Tongue (tissue), 2 donors: ENCODE results near the gene EDEM1. TPM values are rescaled to one million over a fixed set of nuclear protein-coding genes. Genes with fewer than 3 reads are reported as not detected.
A peak's percentile ranks its signal among the peaks of the same experiment; 100 is the strongest.
"Not testable (repeated sequence)": the region's sequence is repeated elsewhere in the genome, so short reads cannot be mapped to it uniquely, and the experiment has no call there.

ENCODE experiments used
- DNase-seq: peaks from one replicate; pipeline ENCODE4 v3.0.0-alpha.2; 2015
- total RNA-seq: library from RNA; depleted of rRNA; stranded (reverse); fragments of >200 nt; gene quantifications from one replicate; pipeline ENCODE4 v1.2.3, GENCODE V29; 2014

EDEM1 gene
- 10.3 TPM for total RNA-seq

- DNase-seq = peak; percentile 96
Measured at GRCh38 chr3:5187156-5187919, at the start of gene EDEM1. Gene EDEM1 (plus strand): TSS chr3:5187707. CDS start chr3:5187806, 99 bp downstream.

- DNase-seq = peak; percentile 61
Measured at GRCh38 chr3:5138214-5138981, 49.1 kb upstream of the EDEM1 start.

GRCh38 chr3:5140230-5140621 lies 47.3 kb upstream of the EDEM1 start:
- DNase-seq = no peak

GRCh38 chr3:5140839-5141238 lies 46.7 kb upstream of the EDEM1 start:
- no peak for DNase-seq

GRCh38 chr3:5141760-5142159 lies 45.7 kb upstream of the EDEM1 start:
- DNase-seq = no peak

GRCh38 chr3:5143464-5143863 lies 44.0 kb upstream of the EDEM1 start:
- no peak for DNase-seq

GRCh38 chr3:5144316-5144994 lies 43.1 kb upstream of the EDEM1 start:
- DNase-seq = no peak

- no peak for DNase-seq
Measured at GRCh38 chr3:5145120-5145519, 42.4 kb upstream of the EDEM1 start.

- DNase-seq = not testable (repeated sequence)
Measured at GRCh38 chr3:5147152-5147551, 40.4 kb upstream of the EDEM1 start.

GRCh38 chr3:5149306-5149880 lies 38.1 kb upstream of the EDEM1 start:
- DNase-seq = no peak

GRCh38 chr3:5151586-5151985 lies 35.9 kb upstream of the EDEM1 start:
- DNase-seq = no peak

GRCh38 chr3:5153074-5153473 lies 34.4 kb upstream of the EDEM1 start:
- no peak for DNase-seq

- no peak for DNase-seq
Measured at GRCh38 chr3:5155241-5155640, 32.3 kb upstream of the EDEM1 start.

- DNase-seq = no peak
Measured at GRCh38 chr3:5160321-5160720, 27.2 kb upstream of the EDEM1 start.

- DNase-seq = no peak
Measured at GRCh38 chr3:5160940-5161858, 26.3 kb upstream of the EDEM1 start.

GRCh38 chr3:5162102-5162501 lies 25.4 kb upstream of the EDEM1 start:
- no peak for DNase-seq

- DNase-seq = no peak
Measured at GRCh38 chr3:5165698-5166097, 21.8 kb upstream of the EDEM1 start.

GRCh38 chr3:5166846-5167245 lies 20.7 kb upstream of the EDEM1 start:
- no peak for DNase-seq

- no peak for DNase-seq
Measured at GRCh38 chr3:5168110-5168509, 19.4 kb upstream of the EDEM1 start.

- no peak for DNase-seq
Measured at GRCh38 chr3:5169807-5170206, 17.7 kb upstream of the EDEM1 start.

GRCh38 chr3:5170975-5171374 lies 16.5 kb upstream of the EDEM1 start:
- DNase-seq = no peak

GRCh38 chr3:5172018-5172417 lies 15.5 kb upstream of the EDEM1 start:
- no peak for DNase-seq
